NK-92 (cell line): ENCODE results near the gene OCA2.
"Not testable (repeated sequence)": the region's sequence is repeated elsewhere in the genome, so short reads cannot be mapped to it uniquely, and the experiment has no call there.

Experiments used
- DNase-seq: peaks from one replicate; lab custom pipeline; 2025; ENCODE audit not compliant: unreplicated experiment; lab: John Stamatoyannopoulos, UW

The OCA2 gene

DNA sequence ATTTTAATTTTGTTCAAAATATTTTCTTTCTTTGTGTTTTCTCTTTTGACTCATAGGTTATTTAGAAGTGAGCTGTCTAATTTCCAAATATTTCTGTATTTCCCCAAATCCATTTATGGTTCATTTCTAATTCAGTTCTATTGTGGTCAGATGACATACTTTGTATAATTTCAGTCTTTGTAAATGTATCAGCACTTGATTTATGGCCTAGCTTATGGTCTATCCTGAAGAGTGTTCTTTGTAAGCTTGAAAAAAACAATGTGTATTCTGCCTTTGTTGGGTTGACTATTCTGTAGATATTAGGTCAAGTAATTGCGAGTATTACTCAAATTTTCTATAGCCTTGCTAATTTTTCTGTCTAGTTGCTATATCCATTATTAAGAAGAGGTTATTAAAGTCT lies 311.2 kb downstream of the OCA2 start:
- DNase-seq, result no peak

DNA sequence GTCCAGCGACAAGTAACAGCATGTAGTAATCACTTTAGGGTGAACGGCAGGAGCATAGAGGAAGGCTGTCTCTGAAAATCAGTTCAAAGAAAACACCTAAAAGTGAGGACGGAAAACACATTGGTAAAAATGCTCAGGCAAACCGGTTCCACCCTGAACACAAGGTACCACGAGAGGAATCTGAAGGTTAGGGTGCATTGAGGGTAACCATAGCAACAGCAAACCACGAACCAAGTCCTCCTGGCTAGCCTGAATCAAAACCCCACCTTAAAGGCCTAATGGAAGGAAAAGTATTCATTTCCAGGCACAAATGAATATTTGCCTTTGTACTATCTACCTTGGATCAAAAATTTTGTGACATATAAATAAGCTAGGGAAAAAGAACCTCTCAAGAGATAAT lies 315.0 kb downstream of the OCA2 start:
- no peak for DNase-seq

DNA sequence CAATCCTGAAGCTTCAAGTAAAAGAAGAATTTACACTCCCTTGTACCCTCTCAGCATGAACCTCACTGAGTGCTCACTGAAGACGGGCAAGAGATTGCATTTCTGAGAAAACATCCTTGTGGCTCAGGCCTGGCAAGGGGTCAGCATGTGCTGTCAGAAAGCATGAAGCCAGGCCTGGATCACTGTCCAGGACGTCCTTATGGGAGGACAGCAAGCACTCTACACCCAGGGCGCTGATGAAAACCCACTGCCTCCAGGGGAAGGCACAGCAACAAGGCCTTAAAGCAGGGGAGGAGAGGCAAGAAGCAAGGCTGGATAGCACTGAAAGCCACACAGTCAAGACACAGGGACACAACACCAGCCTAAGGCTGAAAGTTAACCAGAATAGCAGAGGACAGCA lies 315.4 kb downstream of the OCA2 start:
- DNase-seq, result no peak

DNA sequence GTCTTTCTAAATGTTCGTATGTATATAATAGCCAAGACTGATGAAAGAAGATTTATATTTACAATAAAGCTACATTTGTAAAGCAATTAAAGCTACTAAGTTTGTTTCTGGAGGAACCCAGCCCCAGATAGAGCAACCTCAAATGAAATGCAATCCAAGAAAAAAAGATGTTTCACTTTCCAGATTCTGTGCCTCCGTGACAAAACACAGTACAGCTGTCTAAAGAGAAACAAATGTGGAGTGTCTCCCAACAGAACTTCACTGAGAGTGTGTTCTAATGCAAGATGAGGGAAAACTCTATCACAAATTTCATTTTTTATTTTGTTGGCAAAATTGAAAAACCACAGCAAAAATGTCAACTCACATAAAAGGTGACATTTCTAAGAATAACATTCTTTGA lies 317.0 kb downstream of the OCA2 start:
- DNase-seq, result no peak

DNA sequence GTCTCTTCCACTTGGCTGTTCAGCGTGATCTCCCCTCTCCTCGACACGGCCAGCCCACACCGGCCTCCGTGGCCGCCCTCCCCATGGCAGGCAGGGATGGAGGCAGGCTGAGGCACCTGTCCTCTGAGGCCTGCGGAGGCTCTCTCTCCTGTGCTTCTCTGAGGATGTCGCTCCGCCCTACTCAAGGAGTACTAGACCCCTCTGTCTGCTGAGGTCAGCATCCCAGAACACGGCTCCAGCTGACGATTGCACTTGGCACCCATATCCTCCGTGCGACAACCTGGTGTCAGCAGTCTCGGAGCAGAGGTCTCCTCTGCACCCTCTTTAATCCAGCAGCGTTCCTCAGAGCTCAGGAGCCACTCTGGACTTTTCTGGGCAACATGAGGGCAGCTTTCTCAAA lies 322.6 kb downstream of the OCA2 start:
- DNase-seq, result no peak

DNA sequence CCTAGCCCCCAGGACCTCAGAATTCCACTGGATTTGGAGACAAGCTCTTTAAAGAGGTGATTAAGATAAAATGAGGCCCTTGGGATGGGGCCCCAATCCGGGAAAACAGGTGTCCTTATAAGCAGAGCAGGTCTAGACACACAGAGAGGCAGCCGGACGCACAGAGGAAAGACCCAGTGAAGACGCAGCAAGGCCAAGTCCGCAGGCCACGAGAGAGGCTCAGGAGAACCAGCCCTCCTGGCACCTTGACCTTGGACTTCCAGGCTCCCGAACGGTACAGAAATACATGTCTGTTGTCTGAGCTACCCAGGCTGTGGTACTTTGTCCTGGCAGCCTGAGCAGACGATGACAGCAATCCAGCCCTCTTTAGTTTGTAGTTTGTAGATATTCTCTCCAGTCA lies 324.5 kb downstream of the OCA2 start:
- no peak for DNase-seq

DNA sequence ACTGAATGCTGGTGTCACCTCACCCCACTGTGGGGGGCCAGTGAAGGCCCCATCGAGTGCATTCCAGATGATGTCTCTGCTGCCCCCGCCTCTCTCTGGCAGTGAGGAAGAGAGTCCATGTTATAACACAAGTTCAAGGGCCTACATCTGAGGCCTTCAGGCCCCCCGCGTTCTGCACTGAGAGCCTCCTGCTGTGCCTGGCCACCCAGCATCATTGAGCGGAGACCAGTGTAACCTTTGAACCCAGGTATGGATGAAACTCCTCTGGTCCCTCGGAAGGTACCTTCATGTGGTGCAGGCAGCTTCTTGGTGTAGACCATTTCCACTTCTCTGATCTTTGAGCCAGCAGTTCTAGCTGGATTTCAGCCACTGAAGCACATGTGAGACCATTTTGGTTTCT lies 324.9 kb downstream of the OCA2 start:
- no peak for DNase-seq

DNA sequence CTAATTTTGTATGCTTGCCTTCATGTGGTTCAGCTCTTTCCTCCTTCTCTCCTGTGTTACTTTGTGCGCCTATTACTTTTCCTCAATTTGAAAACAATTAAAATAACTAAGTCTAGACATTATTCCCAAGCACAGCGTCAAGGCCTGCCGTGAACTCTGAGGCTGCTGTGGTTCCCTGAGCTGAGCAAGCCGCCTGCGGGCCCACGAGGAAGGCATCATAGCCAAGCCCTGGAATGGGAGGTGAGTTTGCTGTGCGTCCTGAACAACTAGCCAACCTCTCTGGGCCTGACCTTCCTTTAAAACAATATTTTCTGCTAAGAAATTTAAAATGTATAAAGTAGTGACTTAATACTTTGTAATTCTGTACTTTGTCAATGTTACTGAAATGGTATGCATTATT lies 327.2 kb downstream of the OCA2 start:
- no peak for DNase-seq

DNA sequence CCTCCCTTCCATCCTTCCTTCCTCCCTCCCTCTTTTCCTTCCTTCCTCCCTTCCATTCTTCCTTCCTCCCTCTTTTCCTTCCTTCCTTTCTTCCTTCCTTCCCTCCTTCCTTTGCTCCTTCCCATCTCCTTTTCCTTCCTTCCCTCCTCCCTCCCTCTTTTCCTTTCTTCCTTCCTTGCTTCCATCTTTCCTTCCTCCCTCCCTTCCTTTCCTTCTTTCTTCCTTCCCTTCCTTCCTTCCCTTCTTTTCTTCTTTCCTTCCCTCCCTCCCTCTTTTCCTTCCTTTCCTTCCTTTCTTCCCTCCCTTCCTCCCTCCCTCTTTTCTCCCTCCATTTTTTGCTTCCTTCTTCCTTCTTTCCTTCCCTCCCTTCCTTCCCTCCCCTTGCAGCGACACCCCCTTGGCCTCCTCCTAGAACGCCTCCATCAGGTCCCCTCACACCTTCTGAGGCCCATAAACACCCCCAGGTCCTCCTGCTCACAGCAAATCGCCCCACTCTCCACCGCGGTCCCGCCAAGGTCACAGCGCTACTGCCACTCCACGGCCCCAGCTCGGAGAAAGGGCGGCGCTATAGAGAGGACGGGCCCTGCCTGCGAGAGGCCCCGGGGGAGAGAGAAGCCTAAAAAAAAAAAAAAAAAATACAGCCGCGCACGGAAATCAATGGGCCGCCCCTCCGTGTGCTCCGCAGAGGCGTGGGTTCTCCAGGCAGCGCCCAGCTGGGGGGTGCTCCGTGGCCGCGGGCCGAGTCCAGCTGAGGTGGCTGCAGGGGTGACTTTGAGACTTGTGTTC lies 328.2 kb downstream of the OCA2 start:
- DNase-seq, result no peak

DNA sequence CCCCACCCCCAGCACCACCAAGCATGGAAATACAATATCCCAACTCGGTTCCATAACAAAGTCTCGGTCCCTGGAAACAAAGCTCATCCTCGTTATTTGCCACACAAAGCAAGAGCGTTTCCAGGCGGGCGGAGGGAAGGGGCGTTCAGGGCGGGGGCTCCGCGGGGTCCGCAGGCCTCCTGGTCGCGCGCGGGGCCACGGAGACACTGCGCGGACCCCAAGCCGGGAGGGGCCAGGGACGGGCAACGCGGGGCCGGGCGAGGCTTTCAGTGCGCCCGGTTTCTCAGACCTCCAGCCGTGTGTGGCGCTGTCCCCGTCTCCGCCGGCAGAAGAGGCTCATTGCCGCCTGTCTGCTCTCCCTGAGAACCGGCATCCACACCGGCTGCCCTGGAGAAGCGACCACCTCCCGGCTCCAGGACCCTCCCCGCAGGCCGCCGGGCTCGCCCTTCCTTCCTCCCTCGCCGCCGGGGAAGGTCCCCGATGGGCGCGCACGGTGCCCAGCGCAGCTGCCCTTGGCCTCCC lies 329.0 kb downstream of the OCA2 start:
- no peak for DNase-seq

DNA sequence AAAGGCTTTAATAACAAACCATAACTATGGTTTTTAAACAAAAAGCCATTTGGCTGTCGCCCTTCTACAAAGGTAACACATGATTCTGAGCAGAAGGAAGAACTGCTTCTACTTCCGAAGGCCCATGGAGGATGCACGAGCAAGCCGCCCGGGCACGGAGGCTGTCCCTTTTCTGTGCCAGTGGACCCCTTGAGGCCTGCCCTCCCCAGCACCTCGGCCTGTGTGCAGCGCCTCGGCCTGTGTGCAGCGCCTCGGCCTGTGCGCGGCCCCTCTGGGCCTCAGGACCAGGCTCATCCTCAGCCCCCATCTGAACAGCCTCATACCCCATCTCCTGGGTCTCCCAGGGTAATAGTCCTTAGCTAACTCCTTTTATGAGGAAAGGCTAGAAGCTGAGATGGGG lies 329.5 kb downstream of the OCA2 start:
- DNase-seq, result no peak

DNA sequence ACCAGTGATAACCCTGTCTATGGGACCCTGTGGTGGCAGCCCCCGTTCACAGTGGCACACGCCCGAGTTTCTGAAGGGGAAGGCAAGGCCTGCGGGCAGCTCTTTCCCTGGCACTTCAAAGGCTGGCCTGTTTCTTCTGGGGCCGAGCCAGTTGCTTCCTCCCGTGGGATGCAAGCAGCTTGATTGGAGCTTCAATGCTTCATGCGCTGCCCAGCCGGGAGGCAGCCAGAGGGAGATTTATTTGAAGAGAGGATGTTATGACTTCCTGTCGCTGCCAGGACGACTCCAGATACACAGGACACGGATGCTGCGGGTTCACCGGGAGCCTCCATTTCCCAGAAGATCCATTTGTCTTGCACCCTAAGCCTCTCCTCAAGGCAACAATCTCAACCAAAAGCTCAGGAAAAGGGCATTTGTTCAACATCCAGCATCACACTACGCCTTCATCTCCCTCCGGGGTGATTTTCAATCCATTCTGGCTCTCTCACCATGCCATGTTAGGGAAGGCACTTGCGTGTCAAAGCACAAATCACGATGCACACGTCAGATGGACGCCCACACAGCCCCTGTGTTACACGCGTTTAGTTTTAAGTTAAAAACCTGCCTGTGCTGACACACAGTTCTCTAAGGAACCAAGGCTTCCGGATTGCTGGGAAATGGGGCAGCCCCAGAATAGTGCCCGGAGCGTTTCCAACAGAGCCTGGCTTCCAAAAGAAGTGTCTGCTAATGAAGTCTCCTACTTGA lies 330.2 kb downstream of the OCA2 start:
- no peak for DNase-seq

DNA sequence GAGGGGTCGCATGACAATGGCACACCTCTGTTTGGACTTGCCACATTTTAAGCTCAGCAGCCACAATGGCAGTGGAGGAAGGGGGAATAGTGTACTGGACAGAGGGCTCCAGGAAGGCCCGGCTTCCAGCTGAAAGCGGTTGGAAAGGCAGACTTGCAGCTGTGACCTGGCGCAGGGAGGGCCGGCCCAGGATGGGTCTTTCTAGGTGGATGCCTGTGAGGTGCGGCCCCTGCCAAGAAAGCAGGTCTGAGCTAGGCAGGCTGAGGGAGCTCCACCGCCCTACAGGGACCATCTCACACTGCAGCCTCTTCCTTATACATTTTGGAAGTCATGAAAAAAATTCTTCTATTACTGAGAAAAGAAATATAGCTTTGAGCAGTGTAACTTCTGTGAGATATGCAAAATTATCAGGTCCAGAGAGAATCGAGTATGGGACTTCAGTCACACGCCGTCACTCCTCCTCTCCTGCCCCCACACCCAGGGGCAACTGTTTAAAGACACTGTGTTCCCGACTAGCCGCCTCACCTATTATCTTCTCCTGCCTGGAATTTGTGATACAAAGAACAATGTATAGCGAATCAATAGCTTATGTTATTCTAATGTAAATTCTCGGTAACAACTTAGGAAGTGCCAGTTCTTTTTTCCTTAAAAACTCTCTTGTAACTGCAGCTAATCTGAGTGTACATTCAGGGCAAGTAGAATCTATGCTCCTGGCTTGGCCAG lies 331.0 kb downstream of the OCA2 start:
- no peak for DNase-seq

DNA sequence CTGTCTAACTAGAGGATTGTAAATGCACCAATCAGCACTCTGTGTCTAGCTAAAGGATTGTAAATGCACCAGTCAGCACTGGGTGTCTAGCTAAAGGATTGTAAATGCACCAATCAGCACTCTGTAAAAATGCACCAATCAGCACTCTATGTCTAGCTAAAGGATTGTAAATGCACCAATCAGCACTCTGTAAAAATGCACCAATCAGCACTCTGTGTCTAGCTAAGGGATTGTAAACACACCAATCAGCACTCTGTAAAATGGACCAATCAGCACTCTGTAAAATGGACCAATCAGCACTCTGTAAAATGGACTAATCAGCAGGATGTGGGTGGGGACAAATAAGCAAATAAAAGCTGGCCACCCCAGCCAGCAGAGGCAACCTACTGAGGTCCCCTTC lies 331.7 kb downstream of the OCA2 start:
- not testable (repeated sequence) for DNase-seq

DNA sequence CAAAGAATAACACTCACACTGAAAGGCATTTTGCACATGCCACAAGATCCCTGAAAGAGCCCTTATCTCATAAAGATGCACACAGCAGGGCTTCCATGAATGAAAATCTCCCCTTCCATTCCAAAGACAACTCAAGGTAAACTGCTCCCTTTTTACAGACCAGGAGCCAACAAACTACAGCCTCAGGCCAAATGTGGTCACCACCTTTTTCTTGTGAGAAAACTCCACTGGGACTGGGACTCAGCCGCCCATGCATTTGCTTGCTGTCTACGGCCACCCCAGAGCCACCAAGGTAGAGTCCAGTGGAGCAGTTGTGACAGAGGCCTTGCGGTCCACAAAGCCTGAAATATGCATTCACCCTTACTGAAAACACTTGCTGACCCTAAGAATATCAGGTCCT lies 334.8 kb downstream of the OCA2 start:
- no peak for DNase-seq

DNA sequence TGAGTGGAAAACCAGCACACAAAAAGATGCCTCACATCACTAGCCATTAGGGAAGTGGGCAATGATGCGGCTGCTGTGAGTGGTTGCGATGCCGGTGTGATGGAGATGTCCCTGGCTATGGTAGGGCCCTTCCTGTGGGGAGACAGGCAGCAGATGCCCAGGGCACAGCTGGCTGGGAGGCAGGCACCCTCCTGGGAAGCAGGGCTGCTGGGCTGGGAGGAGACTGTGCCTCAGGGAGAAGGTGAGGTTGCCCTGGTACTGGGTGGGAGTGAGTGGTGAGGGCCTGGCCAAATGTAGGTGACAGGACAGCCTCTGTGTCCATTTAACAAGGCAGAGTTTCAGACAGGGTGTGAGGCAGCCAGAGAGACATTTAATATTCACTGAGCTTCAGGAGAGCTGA lies 335.6 kb downstream of the OCA2 start:
- no peak for DNase-seq

DNA sequence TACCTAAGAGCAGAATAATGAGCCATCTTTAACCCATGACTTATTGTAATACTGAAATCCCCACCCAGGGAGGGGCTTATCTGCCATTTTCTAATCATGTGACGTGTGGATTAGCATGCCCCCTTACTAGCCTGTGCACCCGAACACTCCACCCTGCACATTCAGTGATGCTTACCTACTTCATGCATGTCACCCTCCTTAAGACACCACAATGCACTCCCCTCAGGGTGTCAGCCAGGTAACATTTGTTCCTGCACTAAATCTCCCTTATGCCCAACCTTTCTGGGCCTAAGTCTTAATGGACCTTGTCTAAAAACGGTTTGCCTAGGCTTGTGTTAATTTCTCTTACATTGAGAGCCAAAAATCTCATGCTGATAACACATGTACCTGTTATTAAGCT lies 336.6 kb downstream of the OCA2 start:
- DNase-seq, result no peak

DNA sequence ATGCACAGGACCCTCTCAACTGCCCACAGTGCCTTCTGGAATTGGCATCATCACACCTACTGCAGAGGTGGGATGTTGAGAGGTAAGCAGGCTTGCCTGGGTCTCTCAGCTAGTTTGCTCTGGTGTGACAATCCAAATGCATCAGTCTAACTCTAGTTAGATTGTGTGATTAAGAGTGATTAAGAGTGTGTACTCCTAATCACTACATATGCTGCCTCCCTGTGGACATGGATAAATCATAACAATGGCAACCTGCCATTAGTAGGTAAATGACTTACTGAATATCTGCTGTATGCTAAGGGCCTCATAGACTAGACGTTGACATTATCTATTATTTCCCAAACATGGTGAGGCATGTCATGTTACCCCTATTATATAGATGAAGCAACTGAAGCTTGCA lies 342.1 kb downstream of the OCA2 start:
- no peak for DNase-seq

DNA sequence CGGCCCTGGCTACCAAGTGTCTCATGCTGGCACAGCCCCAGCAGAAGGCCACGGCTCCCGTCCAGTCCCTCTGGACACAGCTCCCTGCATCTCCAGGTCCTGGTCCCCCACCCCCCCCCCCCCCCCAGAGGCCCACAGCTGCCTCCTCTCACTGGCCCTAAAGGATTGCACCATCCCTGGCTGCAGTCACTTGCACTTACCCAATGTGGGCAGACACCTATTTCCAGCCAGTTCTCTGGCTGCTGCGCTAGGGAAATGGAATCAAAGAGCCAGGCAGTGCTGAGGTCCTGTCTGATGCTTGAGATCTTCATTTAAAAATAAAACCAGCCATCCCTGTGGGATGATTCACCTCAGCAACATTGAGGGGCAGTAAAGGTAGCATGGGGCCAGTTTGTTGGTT lies 346.4 kb downstream of the OCA2 start:
- no peak for DNase-seq

DNA sequence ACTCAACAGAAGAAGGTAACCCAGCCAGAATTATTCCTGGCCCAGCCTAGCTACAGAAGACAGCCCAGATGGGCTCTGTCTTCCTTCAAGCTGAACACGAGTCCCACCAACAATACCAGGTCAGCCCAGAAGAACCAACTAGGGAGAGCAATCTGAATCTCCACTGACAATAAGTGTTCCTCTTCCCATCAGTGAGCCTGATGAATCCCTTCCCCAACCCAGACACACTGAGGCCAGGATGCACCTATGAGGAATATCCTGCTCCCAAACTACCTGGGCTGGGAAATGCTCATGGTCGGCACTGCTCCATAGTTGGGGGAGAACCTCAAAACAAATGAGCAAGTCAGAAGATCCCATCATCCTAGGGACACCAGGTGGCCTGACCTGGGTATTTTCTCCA lies 351.1 kb downstream of the OCA2 start:
- no peak for DNase-seq

DNA sequence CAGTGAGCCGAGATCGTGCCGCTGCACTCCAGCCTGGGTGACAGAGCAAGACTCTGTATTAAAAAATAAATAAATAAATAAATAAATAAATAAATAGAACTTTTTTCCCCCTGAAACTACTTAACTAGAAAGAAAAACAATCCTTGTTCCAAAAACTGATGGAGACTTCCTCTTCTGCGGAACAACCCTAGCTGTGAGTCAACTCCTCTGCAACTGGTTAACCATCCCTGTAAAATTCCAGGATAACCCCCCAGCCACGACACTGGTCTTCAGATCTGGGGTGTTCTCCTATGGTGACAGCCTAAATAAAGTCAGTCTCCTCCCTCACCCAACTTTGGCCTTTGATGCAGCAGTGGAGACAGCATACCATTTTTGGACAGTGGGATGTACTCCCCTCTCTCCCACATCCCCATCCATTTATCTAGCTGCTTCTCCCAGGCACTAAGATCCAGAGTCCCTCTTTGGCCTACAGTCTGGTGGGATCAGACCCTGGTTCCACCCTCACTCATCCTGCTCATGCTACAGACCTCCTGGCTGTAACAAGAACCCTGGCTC lies 352.6 kb downstream of the OCA2 start:
- DNase-seq, result no peak

DNA sequence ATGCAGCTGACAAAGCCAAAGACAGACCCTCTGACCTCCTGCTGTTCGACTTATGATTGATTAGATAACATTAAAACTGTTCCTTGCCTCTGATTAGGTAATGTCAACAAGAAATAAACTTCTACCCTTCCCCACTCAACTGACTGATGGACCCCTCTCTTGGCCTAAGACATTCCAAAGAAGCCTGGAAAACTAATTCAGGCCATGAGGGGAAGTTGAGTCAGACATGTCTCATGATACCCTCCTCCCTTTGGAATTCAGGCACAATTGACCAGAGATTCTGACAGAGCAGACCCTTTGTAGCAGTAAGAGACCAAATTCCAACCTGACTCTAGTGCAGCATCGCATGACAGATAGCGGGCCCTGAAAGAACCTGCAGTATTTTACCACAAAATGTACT lies 354.5 kb downstream of the OCA2 start:
- DNase-seq, result no peak
